Left lobe of liver (tissue), 2 donors: ENCODE results near the gene NDUFS1. TPM values are rescaled to one million over a fixed set of nuclear protein-coding genes. Genes with fewer than 3 reads are reported as not detected.
"Not testable (repeated sequence)": the region's sequence is repeated elsewhere in the genome, so short reads cannot be mapped to it uniquely, and the experiment has no call there.

ENCODE experiments used
- ATAC-seq: fragments of 200-7000 bp; cut with Tn5 transposase; one replicate; pipeline ENCODE4 v1.9.1; 2020; ENCODE audit warnings: mild to moderate bottlenecking, moderate library complexity
- DNase-seq: peaks from one replicate; pipeline ENCODE4 v3.0.0-alpha.2; 2020; ENCODE audit warnings: low spot score
- total RNA-seq: library from RNA; stranded (reverse); gene quantifications from one replicate; pipeline ENCODE4 v1.2.1, GENCODE V29; 2021
- donor health status: DM: no; HTN: no; CAD: no; lungs with moderate emphysema.
- donor health status: DM: no; HTN: yes; CAD: no.

The NDUFS1 gene
- total RNA-seq, 1 donor from 2014 or later, result 108 TPM

DNA sequence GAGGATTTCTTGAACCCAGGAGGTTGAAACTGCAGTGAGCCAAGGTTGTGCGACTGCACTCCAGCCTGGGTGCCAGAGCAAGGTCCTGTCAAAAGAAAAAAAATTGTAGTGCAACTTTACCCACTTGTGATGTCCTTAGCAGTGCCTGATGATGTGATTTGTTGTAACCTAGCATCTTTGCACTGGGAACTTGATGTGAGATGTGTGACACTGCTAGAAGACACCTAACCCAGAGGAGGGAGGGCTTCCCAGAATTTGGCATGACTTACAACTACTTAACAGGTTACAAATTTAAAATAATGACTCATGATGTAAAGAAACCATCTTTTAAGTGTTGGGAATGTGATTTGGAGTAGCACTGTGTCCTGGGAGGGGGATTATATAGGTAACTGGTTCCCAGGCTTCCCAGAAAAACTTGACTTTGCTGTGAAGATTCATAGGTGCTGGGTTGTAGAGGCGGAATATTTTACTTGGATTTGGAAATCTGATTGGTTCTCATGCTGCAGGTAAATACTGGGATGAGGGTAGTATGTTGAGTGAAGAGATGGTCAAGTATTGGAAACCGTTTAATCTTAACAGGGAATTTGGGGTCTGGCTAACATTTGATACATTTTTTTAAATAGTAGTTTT lies 4.1 kb upstream of the NDUFS1 start:
- DNase-seq (no peak), ATAC-seq (no peak)

- ATAC-seq, DNase-seq: not testable (repeated sequence)
Observed at GRCh38 chr2:206162401-206162800, 3.2 kb upstream of the NDUFS1 start.

DNA sequence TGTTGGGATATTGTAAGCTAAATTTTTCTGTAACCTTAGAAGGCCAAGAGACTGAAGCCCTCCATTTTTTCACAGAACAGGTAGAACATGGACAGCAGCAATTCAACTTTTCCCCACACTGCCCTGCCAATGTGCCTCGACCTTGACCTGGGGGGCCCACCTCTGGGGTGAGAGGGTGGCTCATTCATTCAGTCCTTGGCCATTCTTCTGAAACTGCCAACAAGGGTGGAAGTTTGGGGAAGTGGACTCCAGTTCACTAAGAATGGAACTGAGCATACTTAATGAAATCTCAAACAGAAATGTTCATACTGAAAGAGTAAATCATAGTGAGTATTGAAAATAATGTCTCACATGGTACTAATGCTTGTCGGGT lies 1.5 kb upstream of the NDUFS1 start:
- DNase-seq, result no peak
- ATAC-seq, result no peak

DNA sequence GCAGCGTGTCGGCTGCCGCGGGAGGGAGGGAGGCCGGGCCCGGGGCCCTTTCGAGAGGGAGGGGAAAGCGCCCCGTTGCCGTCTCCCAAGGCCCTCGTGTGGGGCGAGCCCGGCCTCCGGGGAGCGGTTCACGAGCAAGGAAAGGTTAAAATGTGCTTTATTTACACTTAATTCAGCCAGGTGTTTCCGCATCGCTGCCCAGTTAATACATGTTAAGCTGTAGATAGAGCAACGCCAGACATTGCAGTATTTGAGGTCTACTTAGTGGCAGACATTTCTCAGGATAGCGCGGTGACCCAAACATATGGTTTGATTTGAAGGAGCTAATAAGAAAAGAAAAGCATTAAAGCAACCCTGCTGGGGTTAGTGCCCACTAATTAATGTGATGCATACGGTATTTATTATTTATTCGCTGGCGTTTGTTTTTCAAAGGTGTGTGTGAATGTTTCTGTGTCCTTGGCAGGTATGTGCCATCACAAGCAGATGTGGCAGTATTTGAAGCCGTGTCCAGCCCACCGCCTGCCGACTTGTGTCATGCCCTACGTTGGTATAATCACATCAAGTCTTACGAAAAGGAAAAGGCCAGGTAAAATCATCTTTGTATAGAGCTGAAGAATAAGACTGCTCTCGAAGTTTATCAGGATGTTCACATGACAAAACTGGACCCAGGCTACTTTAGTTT lies 1.0 kb upstream of the NDUFS1 start:
- ATAC-seq, result no peak
- no peak for DNase-seq

DNA sequence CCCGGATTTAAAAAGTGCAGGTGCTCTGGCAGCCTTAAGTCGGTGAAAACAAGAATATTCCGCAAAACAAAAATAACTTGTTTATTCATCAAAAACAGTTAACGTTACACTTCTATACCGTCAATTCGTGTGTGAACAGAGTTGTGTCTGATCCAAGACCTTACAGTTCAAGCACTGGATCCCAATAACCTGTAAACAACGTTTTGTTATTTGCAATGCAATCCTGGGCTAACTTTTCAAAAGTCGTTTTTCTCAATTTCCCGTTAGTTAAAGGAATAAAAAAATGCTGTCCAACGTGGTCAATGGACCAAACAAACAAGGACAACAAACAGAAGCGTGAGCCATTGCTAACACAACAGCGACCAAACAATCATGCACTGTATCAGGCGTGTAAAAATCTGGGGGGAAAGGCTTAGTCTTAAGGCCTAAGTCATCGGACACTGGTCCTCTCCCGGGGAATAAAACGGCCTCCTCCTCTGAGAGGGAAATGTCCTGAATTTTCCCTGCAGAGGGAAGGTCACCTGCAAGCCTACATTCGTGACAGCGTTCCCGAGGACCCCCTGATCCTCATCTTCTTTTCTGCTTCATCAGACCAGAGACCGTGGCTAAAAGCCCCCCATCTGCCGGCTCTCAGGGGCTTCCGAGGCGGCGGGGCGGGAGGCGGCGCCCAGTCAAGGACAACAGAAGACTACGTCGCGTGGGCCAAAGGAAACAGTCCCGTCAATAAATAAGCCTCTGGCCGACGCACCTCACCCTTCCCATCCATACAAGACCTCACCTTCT lies 490 bp downstream of the NDUFS1 start:
- DNase-seq, result no peak

GRCh38 chr2:206157014-206157413 lies 2.2 kb downstream of the NDUFS1 start:
- ATAC-seq, result not testable (repeated sequence)

More for the DNA sequence above, 490 bp downstream of the NDUFS1 start:
- peak; percentile 30 for ATAC-seq

GRCh38 chr2:206154197-206154596 lies 5.0 kb downstream of the NDUFS1 start:
- ATAC-seq (peak; percentile 74), DNase-seq (no peak)

More at GRCh38 chr2:206157014-206157413, 2.2 kb downstream of the NDUFS1 start:
- DNase-seq, result not testable (repeated sequence)

DNA sequence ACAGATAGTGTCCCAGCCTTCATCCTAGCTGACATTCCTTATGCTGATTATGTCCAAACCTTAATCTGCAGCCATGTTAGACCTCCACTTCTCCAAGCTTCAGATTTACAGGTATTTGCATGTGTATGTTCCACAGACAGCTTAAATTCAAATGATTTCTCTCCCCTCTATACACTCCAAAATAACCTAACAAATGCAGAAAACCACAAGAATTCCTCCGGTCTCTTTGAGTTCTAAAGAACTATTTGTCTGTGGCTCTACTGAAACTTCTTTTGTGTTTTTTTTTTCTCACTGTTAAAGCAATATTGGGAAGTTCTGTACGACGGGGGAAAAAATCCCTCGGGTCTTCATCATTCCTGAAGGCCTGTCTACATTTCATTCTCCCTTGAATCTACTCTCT lies 8.6 kb downstream of the NDUFS1 start:
- ATAC-seq, result no peak
- no peak for DNase-seq

- DNase-seq, result no peak
- peak; percentile 19 for ATAC-seq
Observed at GRCh38 chr2:206150168-206150567, 9.1 kb downstream of the NDUFS1 start.

- DNase-seq (no peak), ATAC-seq (peak; percentile 76)
Observed at GRCh38 chr2:206149330-206149729, 9.9 kb downstream of the NDUFS1 start.

DNA sequence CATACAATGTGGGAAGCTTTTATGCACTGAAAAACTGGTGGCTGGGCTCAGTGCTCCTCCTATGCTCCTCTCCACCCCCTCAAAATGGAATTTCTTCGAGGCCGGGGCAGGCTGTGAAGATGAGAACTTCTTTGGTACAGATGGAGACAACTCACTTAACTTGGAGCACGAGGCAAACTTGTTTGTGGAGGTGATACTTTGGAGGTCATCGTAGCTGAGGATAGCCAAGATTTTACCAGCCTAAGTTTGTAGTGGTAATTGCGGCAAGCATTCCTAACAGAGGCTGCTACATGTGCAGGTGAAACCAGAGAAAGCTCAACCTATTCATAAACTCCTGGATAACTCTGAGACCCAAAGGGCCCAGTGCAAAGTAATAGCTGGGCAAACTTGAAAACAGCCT lies 13.6 kb downstream of the NDUFS1 start:
- ATAC-seq (no peak), DNase-seq (no peak)

DNA sequence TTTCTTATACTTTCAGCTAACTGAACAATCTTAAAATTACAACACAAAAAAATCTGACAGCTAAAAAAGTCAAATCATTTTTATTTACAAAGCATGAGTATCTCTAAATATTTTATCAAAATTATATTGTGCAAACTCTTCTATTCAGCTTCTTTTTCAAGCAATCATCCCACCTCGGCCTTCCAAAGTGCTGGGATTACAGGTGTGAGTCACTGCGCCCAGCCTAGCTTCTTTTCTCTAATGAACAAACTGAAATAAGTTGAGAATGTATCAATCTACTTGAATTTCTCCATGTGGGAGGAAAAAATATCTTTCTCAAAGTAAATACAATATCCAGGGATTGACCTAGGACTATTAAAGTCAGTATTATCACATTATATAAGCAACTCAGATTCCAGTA lies 14.9 kb downstream of the NDUFS1 start:
- ATAC-seq, result no peak
- DNase-seq, result no peak

DNA sequence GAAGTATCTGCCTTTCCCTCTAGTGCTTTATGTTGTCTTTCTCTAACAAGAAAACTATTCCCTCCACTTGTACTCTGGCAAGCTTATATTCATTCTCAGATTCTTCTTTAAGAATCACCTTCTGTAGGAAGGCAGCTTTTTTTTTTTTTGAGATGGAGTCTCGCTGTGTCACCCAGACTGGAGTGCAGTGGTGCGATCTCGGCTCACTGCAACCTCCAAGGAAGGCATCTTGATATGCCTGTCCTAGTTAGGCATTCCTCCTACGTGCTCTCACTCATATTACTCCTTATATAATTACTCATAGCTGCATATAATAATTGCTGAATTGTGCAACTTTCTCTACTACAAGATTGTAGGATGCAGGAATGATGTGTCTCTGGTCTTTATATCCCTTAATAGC lies 15.8 kb downstream of the NDUFS1 start:
- DNase-seq (no peak), ATAC-seq (no peak)

- no peak for DNase-seq
- peak; percentile 33 for ATAC-seq
Observed at GRCh38 chr2:206127656-206128055, 31.6 kb downstream of the NDUFS1 start.

DNA sequence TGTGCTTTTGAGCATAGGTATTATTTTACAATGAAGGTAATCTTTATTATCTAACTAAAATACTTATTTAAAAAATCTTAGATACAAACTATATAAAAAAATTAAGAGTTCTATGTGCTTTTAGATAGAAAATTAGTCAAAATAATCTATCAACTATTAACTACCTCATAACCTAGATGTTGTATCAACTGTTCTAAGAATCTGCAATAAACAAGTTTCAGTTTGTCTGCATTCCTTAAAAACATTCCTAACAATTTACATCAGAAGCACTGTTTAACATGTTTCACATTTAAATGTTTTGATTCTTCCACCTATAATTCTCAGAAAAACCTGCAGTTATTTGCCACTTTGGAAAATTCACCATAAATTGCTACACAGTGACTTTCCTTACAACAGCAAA lies 33.3 kb downstream of the NDUFS1 start:
- DNase-seq, result no peak
- no peak for ATAC-seq

DNA sequence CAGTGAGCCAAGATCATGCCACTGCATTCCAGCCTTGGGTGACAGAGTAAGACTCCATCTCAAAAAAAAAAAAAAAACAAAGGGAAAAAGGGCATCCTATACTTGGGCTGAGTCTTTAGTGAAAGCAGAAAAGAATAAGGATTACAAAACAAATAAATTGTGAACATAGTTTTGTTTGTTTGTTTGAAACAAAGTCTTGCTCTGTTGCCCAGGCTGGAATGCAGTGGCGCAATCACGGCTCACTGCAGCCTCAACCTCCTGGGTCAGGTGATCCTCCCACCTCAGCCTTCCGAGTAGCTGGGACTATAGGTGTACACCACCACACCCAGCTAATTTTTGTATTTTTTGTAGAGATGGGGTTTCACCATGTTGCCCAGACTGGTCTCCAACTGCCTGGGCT lies 36.7 kb downstream of the NDUFS1 start:
- ATAC-seq, DNase-seq: not testable (repeated sequence)

DNA sequence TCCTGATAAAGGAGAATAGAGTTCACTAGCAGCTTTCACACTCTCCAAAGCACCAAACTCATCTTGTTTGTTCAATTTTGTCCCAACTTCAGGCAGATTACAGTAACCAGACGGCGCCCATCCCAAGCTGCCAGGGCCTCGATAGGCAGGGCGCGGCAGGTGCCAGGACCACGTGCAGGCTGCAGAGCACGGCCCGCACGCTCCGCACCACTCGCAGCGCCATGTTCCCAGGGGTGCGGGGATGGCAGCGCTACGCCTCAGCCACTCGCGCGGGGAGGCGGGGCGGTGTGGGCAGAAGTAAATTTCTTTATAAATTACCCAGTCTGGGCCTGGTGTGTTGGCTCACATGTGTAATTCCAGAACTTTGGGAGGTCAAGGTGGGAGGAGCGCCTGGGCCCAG lies 43.0 kb downstream of the NDUFS1 start:
- no peak for ATAC-seq
- DNase-seq, result no peak

GRCh38 chr2:206115026-206115578 lies 44.1 kb downstream of the NDUFS1 start:
- ATAC-seq, result peak; percentile 37
- DNase-seq, result no peak

DNA sequence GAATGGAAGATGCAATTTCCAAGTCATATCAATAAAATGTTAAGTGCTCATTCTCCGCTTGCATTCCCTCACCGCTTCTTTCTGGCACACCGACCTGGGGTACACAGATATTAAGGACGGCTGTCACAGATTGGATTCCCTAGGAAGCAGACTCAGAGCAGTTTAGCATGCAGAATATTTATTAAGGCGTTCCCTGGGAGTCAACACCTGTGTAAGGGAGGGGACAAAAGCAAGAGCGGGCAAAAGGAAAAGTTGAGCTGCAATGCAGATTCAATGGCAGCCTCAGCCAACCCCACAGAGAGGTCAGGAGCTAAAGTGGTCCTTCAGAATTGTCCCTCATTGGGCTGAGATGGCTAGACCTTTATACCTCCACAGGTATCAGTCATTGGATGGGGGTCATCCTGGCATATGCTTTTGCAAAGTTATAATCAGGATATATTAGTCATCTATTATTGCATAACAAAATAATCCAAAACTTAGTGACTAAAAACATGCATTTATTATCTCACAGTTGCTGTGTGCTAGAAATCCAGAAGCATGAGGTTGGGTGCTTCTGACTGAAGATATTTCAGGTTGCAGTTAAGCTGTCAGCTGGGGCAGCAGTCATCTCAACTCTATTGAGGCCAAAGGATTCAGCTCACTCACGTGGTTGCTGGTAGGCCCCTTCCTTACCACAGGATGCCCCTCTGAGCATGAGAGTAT lies 46.2 kb downstream of the NDUFS1 start:
- DNase-seq, result no peak
- ATAC-seq, result no peak

DNA sequence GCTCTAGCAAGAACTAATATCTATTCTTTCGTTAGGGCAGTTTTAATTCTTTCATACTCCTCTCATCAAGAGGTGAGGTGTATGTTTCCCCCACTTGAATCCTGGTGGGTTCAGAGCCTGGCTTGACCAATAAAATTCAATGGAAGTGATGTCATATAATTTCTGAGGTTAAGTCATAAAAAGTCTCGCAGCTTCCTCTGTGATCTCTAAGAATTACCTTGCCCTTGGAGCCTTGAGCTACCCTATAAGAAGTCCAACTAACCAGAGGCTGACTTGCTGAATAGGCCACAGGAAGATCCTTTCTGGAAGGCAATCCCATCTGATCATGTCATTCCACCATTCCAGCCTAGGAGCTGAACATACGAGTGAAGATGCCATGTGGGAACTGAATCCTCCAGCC lies 47.1 kb downstream of the NDUFS1 start:
- DNase-seq (no peak), ATAC-seq (no peak)

- no peak for DNase-seq
- ATAC-seq, result peak; percentile 25
Observed at GRCh38 chr2:206108713-206109112, 50.5 kb downstream of the NDUFS1 start.
